Stimulated activated CD8-positive, alpha-beta memory T cell treated with anti-CD3 and anti-CD28 coated beads, Interleukin-15, amount 100 ng/mL, for 4 hours (primary cell): Measurements from ENCODE around the gene ZNF143.
"Not testable (repeated sequence)": the region's sequence is repeated elsewhere in the genome, so short reads cannot be mapped to it uniquely, and the experiment has no call there.

Experiments
- DNase-seq, 2 donors: peaks; one replicate each; pipeline ENCODE4 v3.0.0-alpha.2; 2020; ENCODE audit warnings: low read depth in 2 of 2

The ZNF143 gene

GRCh38 chr11:9460322-9461062 is at the start of gene ZNF143:
TSS of gene ZNF143 (plus strand) at chr11:9461012. CDS start at chr11:9471309, 10,297 bp downstream.
- peak; percentile 100 for DNase-seq

GRCh38 chr11:9428706-9429105 is 32.1 kb upstream of the ZNF143 start:
- no peak for DNase-seq

DNA sequence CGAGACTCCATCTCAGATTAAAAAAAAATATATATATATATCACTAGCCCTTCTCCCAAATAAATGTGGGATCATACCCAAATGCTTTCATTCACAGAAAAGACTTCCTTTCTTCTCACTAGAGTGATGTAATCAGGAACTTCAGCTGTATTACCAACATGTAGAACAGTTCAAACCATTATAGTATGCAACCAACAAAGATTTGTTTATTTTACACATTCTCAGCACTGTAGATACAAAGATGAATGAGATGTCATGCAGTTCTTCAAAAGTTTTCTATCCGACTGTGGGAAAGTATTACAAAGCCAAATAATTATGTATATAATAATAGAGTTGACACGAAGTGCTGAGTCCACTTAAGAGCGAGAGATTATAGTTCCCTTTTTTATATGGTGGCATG is 22.2 kb upstream of the ZNF143 start:
- DNase-seq = no peak

DNA sequence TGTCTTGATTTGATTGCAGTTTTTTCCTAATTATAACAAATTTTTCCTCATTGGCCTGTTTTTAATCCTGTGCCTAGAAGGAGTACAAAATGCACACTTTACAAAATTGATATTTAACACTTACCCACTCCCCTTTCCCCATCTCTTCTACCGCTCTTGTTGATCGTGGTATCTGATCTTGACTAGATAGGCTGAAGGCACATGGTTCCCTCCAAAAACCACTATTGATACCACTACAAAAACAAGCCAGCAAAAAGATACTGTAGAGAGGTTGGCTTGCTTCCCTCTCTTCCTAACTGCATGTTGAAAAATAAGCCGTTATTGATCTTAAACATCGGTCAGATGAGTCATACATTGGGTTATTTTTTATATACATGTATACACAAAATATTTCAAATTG is 14.6 kb upstream of the ZNF143 start:
- DNase-seq = no peak

DNA sequence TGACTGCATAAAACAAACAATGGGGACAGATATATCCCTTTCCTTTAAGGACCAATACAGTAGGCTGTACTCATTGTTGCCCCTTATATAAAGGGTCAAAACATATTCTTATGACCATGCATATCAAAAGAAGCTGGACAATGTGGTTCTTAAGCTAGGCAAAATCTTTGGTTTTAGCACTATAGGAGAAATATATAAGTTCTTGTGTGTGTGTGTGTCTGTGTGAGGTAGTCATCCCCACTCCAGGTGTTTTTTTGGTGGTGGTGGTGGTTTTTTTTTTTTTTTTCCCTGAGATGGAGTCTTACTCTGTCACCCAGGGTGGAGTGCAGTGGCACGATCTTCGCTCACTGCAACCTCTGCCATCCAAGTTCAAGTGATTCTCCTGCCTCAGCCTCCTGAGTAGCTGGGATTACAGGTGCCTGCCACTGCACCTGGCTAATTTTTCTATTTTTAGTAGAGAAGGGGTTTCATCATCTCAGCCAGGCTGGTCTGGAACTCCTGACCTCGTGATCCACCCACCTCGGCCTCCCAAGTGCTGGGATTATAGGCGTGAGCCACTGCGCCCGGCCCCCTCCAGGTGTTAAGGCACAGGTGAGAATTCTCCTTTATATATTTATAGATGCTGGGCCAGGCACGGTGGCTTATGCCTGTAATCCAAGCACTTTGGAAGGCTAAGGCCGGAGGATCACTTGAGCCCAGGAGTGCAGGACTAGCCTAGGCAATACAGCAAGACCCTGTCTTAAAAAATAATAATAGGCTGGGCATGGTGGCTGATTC is 12.0 kb upstream of the ZNF143 start:
- no peak for DNase-seq

GRCh38 chr11:9452023-9452422 is 8.8 kb upstream of the ZNF143 start:
- not testable (repeated sequence) for DNase-seq

DNA sequence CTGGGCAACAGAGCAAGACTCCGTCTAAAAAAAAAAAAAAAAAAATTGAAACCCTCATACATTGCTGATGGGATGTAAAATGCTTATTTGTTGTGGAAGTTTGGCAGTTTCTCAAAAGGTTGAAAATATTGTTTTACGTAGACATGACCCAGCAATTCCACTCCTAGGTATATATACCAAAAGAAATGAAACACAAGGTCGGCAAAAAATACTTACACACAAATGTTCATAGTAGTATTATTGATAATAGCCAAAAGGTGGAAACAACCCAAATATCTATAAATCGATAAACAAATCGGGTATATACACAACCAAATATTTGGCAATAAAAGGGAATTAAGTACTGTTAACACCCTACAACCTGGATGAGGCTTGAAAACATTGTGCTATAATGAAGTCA is 5.1 kb upstream of the ZNF143 start:
- DNase-seq = no peak

- peak in 1 of 2 donors; percentile 36 for DNase-seq
These were observed 1.0 kb upstream of the ZNF143 start for GRCh38 chr11:9459667-9460321.

DNA sequence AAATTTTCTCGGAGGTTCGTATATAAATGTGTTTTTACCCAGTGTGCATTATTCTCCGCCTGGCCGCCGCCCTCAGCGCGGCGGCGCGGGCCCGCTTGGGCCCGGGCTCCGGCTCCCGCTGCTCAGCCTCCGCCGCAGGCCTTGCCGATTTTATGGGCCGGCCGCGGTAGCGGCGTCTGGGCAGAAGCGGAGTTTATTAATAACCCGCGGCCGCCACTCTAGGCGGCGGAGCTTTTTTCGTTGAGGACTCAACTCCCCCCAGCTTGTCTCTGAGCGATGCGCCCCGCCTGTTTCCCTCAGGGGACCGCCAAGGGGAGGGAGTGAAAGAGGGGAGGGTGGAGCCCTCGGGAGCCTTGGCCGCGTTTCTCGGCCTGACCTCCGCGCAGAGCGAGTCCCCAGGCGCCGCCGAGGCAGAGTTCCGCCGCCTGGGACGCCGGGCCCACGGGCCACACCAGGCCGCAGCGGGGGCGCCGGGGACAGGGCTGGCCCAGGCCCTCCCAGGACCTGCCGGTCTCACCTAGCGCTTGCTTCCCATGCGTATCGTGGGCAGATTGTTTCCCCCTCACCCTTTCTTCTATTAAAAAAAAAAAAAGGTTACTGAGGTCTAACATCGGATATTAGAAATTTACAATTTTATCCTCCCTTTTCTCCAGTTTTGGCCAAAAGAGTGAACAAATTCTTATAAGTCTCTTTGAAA is 399 bp downstream of the ZNF143 start:
- DNase-seq = peak; percentile 59 to 67

- no peak for DNase-seq
These were observed 935 bp downstream of the ZNF143 start for GRCh38 chr11:9461760-9462134.

DNA sequence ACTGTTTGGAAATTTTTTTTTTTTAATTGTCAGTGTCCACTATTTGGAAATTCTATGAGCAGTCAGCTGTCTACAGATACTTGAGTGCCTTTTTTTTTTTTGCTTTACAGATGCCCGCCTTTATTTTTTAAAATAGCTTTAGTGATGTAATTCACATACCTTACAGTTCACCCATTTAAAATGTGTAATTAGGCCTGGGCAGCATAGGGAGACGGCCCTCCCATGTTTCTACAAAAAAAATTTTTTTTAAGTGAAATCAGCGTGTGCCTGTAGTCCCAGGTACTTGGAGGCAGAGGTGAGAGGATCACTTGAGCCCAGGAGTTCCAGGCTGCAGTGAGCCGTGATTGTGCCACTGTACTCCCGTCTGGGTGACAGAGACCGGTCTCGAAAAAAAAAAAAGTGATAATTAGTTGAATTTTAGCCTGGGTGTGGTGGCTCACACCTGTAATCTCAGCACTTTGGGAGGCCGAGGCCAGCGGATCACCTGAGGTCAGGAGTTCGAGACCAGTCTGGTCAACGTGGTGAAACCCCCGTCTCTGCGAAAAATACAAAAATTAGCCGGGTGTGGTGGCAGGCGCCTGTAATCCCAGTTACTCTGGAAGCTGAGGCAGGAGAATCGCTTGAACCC is 1.5 kb downstream of the ZNF143 start:
- DNase-seq = no peak

DNA sequence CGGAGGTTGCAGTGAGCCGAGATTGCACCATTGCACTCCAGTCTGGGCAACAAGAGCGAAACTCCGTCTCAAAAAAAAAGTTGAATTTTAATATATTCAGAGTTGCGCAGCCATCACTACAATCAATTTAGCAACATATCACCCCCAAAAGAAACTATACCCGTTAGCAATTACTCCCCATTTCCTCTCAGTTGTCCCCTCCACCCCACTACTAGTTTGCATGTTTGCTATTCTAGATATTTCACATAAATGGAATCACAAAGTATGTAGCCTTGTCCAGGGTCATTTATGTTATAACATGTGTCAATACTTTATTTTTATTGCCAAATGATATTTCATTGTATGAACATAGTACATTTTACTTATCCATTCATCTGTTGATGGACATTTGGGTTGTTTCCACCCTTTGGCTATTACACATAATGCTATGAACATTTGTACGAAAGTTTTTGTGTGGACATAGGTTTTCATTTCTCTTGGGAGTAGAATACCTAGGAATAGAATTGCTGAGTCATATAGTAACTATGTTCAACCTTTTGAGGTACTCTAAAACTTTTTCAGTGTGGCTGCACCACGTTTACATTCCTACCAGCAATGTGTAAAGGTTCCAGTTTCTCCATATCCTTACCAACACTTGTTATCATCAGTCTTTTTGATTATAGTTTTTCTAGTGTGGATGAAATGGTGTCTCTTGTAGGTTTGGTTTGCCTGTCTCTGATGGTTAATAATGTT is 2.2 kb downstream of the ZNF143 start:
- DNase-seq = no peak

GRCh38 chr11:9470765-9471164 is 10.0 kb downstream of the ZNF143 start:
- no peak for DNase-seq

GRCh38 chr11:9473408-9473807 is 12.6 kb downstream of the ZNF143 start:
- no peak for DNase-seq

DNA sequence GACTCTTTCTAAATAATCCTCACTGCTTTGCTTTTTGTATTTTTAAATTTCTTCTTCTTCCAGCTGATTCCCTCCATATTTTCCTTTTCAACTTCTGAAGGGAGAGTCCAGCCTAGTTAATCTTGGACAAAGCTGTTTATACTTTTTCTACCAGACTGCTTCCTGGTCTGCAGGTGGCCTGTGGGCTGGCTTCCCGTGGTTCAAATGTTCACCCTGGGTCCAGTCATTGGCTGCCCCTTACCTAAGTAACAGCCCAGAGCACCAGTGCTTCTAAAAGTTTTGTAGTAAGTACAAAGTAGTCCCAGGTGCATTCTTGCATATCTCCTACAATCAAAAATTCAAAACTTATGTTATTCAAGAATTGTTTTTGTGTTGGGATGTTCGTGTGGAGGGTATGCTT is 19.1 kb downstream of the ZNF143 start:
- no peak for DNase-seq

DNA sequence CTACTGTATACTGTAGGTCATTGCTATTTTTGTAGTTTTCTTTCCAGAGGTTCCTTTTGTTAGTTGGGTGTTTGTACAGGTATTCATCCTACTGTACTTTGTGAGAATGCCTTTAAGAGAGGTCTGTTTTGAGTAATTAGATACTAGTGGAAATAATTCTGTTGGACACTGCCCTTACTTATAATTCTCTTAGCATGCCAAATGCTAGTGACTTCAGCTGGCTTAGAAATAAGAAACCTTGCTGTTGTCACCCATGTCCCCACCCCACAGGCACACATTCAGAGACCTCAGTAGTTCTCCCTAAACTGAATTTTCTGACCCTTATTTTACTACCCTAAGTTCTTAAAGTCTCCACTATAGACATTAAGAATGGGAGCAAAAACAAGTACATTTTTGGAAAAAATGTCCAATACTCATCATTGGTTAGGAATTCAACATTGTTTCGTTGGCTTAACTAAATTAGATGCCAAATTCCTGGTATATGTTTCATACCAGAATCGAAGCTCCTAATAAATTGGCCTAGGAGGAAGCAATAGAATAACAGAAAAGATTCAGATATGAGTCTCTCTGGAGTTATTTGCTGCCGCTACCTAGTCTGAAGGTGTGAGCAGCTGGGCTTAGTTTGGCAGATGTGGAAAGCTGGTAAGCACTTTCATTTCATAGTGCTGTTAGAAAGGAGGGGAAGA is 28.4 kb downstream of the ZNF143 start:
- DNase-seq = no peak

DNA sequence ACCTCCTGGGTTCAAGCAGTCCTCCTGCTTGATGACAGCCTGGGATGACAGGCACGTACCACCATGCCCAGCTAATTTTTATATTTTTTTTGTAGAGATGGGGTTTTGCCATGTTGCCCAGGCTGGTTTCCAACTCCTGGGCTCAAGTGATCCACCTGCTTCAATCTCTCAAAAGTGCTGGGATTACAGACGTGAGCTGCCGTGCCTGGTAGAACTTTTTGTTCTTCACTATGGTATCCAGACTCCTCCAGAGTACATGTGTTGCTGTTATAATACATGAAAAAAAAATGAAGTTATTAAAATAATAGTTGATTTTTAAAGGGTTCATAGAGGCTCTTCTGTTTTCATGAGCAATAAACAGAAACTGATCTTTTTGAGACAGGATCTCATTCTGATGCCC is 29.6 kb downstream of the ZNF143 start:
- no peak for DNase-seq

- DNase-seq = no peak
These were observed 32.7 kb downstream of the ZNF143 start for GRCh38 chr11:9493492-9493891.

- no peak for DNase-seq
These were observed 33.5 kb downstream of the ZNF143 start for GRCh38 chr11:9494316-9494715.

- no peak for DNase-seq
These were observed 35.1 kb downstream of the ZNF143 start for GRCh38 chr11:9495803-9496514.
